ENCODE results near the gene CLDN4. TPM values are rescaled to one million over a fixed set of nuclear protein-coding genes. Genes with fewer than 3 reads are reported as not detected.

The CLDN4 gene
- polyA plus RNA-seq, 1 donor (not counting 4 experiments of a cell fraction or from before 2014, with no cell fraction given) = 7.2 TPM

GRCh38 chr7:73822319-73823173 is 8.2 kb upstream of the CLDN4 start:
- peak; percentile 97 for DNase-seq (ENCODE audit: low read depth, low spot score)
- Histone ChIP-seq H3K79me2 (ENCODE audit: control insufficient read depth, insufficient read depth, low read length) (no peaks in the 10 kb centered on the region), H3K9me3 (ENCODE audit: control insufficient read depth, low read depth, low read length) (no peaks in the 10 kb centered on the region), H3K9ac (ENCODE audit: control insufficient read depth, extremely low read depth, insufficient read depth, low read length) (peak overlapping the region; percentile 63), H3K27me3 (ENCODE audit: control insufficient read depth, extremely low read depth, insufficient read depth, low read length) (no peaks in the 10 kb centered on the region), H3K9me1 (ENCODE audit: control insufficient read depth, extremely low read depth, insufficient read depth, low read length) (no peaks in the 10 kb centered on the region), H3K36me3 (ENCODE audit: control insufficient read depth in 2 of 2, extremely low read depth in 1 of 2, insufficient read depth in 2 of 2, low read length in 2 of 2) (no peaks in the 10 kb centered on the region), H3K4me3 (ENCODE audit: control insufficient read depth in 2 of 3, extremely low read depth in 1 of 3, insufficient read depth in 2 of 3, low read depth in 1 of 3, low read length in 3 of 3) (peak overlapping the region in 1 of 3 experiments; percentile 37), H2AFZ (ENCODE audit: control insufficient read depth, low read length) (peak overlapping the region; percentile 56), H3K4me1 (ENCODE audit: control insufficient read depth, extremely low read depth, insufficient read depth, low read length) (peaks cover 15% of the 10 kb centered on the region), H3K4me2 (ENCODE audit: control insufficient read depth, extremely low read depth, insufficient read depth, low read depth, low read length) (peak overlapping the region; percentile 65), H4K20me1 (ENCODE audit: control insufficient read depth, extremely low read depth, insufficient read depth, low read length) (no peaks in the 10 kb centered on the region), H3K27ac (ENCODE audit: control insufficient read depth, insufficient read depth, low read length) (peak overlapping the region; percentile 70)
- FAIRE-seq = peak; percentile 80
- dilution Hi-C loops (cut with MboI; ENCODE audit: extremely low pct_ligation_motif_present, low sequenced_read_pairs) = no loop called here
- TF ChIP-seq EZH2 (IDR thresholded peaks at IDR 0.05; ENCODE audit: low read length) = no peak
- TF ChIP-seq, protein P1, sequence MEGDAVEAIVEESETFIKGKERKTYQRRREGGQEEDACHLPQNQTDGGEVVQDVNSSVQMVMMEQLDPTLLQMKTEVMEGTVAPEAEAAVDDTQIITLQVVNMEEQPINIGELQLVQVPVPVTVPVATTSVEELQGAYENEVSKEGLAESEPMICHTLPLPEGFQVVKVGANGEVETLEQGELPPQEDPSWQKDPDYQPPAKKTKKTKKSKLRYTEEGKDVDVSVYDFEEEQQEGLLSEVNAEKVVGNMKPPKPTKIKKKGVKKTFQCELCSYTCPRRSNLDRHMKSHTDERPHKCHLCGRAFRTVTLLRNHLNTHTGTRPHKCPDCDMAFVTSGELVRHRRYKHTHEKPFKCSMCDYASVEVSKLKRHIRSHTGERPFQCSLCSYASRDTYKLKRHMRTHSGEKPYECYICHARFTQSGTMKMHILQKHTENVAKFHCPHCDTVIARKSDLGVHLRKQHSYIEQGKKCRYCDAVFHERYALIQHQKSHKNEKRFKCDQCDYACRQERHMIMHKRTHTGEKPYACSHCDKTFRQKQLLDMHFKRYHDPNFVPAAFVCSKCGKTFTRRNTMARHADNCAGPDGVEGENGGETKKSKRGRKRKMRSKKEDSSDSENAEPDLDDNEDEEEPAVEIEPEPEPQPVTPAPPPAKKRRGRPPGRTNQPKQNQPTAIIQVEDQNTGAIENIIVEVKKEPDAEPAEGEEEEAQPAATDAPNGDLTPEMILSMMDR (optimal IDR thresholded peaks at IDR 0.05 in 1 of 3, IDR thresholded peaks at IDR 0.05 in 1 of 3, conservative IDR thresholded peaks at IDR 0.05 in 1 of 3; ENCODE audit: extremely low read depth in 1 of 3, insufficient read depth in 2 of 3, low read length in 3 of 3) = no peak

DNA sequence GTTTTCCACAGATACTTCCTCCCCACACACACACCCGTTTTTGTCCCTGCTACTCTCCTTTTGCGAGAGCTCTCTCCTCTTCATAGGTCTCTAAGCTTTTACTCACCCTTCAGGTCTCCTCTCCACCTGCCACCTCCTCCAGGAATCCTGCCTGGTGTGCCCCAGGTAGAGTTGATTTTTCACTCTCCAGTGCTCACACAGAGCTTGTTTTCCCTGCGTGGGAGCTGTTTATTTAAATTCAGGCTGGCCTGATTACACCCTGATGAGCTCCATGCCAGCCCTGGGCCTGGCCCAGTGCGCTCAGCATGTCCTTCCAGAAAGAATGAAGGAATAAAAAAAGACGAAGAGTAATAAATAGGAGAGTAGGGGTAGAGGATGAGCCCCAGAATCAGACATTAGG is 7.5 kb upstream of the CLDN4 start:
- Histone ChIP-seq H3K4me1 (ENCODE audit: control insufficient read depth, extremely low read depth, insufficient read depth, low read length) (peaks cover 22% of the 10 kb centered on the region), H2AFZ (ENCODE audit: control insufficient read depth, low read length) (no peak overlapping the region), H4K20me1 (ENCODE audit: control insufficient read depth, extremely low read depth, insufficient read depth, low read length) (no peaks in the 10 kb centered on the region), H3K27me3 (ENCODE audit: control insufficient read depth, extremely low read depth, insufficient read depth, low read length) (no peaks in the 10 kb centered on the region), H3K4me2 (ENCODE audit: control insufficient read depth, extremely low read depth, insufficient read depth, low read depth, low read length) (peak overlapping the region; percentile 65), H3K4me3 (ENCODE audit: control insufficient read depth in 2 of 3, extremely low read depth in 1 of 3, insufficient read depth in 2 of 3, low read depth in 1 of 3, low read length in 3 of 3) (no peak overlapping the region), H3K79me2 (ENCODE audit: control insufficient read depth, insufficient read depth, low read length) (no peaks in the 10 kb centered on the region), H3K36me3 (ENCODE audit: control insufficient read depth in 2 of 2, extremely low read depth in 1 of 2, insufficient read depth in 2 of 2, low read length in 2 of 2) (no peaks in the 10 kb centered on the region), H3K27ac (ENCODE audit: control insufficient read depth, insufficient read depth, low read length) (peak overlapping the region; percentile 70), H3K9me3 (ENCODE audit: control insufficient read depth, low read depth, low read length) (no peaks in the 10 kb centered on the region), H3K9ac (ENCODE audit: control insufficient read depth, extremely low read depth, insufficient read depth, low read length) (peak overlapping the region; percentile 63), H3K9me1 (ENCODE audit: control insufficient read depth, extremely low read depth, insufficient read depth, low read length) (no peaks in the 10 kb centered on the region)
- FAIRE-seq (no peak), DNase-seq (ENCODE audit: low read depth, low spot score) (no peak)
- TF ChIP-seq, protein P1 (optimal IDR thresholded peaks at IDR 0.05 in 1 of 3, IDR thresholded peaks at IDR 0.05 in 1 of 3, conservative IDR thresholded peaks at IDR 0.05 in 1 of 3; ENCODE audit: extremely low read depth in 1 of 3, insufficient read depth in 2 of 3, low read length in 3 of 3) = no peak
- no peak for TF ChIP-seq EZH2 (IDR thresholded peaks at IDR 0.05; ENCODE audit: low read length)
- dilution Hi-C loops (cut with MboI; ENCODE audit: extremely low pct_ligation_motif_present, low sequenced_read_pairs) = no loop called here
